ENCODE results near the gene SLC9A8. TPM values are rescaled to one million over a fixed set of nuclear protein-coding genes. Genes with fewer than 3 reads are reported as not detected.
A peak's percentile ranks its signal among the peaks of the same experiment; 100 is the strongest.

SLC9A8 gene
- total RNA-seq, 1 donor from 2014 or later, result 6.2 TPM

DNA sequence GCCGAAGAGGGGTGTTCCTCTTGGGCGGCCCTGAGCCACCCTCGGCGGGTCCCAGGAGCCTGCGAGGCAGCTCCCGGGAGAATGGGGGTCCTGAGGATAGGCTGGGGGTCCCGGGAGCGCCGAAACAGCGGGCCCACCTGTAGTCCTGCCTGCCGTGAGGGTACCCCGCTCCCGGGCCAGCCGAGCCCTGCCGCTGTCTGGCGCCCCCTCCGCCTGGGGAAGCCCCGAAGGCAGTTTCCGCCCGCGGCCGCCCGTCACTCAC, 102.4 kb downstream of the SLC9A8 start:
- peaks cover 16% of the 10 kb centered on the region for H3K4me1 Mint-ChIP-seq (ENCODE audit: low read depth, unreplicated experiment)
- H3K4me3 Mint-ChIP-seq (ENCODE audit: unreplicated experiment), result peak overlapping the region; percentile 95
- Histone ChIP-seq H3K27ac (ENCODE audit: low read depth, low read length) (peak overlapping the region; percentile 100), H2AFZ (ENCODE audit: low read depth, low read length) (peak overlapping the region; percentile 100), H4K20me1 (ENCODE audit: insufficient read depth, low read length) (peaks cover 45% of the 10 kb centered on the region), H3K4me2 (ENCODE audit: low read length) (peak overlapping the region; percentile 97), H3K9me3 (ENCODE audit: insufficient read depth, low read depth, low read length) (no peaks in the 10 kb centered on the region), H3K4me3 (ENCODE audit: insufficient read depth, low read depth, low read length) (peak overlapping the region; percentile 97), H3K27me3 (ENCODE audit: insufficient read depth, low read length) (no peaks in the 10 kb centered on the region), H3K79me2 (ENCODE audit: insufficient read depth, low read length) (peaks cover 54% of the 10 kb centered on the region), H3K36me3 (ENCODE audit: insufficient read depth, low read length) (no peaks in the 10 kb centered on the region), H3K4me1 (ENCODE audit: insufficient read depth, low read length) (peaks cover 29% of the 10 kb centered on the region), H3K9ac (ENCODE audit: low read length) (peak overlapping the region; percentile 100)
- peak overlapping the region; percentile 91 for H3K27ac Mint-ChIP-seq (ENCODE audit: unreplicated experiment)
- no peaks in the 10 kb centered on the region for H3K9me3 Mint-ChIP-seq (ENCODE audit: unreplicated experiment)
- H3K36me3 Mint-ChIP-seq (ENCODE audit: low read depth, unreplicated experiment), result peaks cover 2% of the 10 kb centered on the region
- H3K27me3 Mint-ChIP-seq (ENCODE audit: low read depth, unreplicated experiment), result no peaks in the 10 kb centered on the region
- FAIRE-seq (no peak), DNase-seq (ENCODE audit: low read depth) (no peak)
- no peak for TF ChIP-seq EZH2 (IDR thresholded peaks at IDR 0.05; ENCODE audit: insufficient read depth, low read length)
- TF ChIP-seq, protein P1, sequence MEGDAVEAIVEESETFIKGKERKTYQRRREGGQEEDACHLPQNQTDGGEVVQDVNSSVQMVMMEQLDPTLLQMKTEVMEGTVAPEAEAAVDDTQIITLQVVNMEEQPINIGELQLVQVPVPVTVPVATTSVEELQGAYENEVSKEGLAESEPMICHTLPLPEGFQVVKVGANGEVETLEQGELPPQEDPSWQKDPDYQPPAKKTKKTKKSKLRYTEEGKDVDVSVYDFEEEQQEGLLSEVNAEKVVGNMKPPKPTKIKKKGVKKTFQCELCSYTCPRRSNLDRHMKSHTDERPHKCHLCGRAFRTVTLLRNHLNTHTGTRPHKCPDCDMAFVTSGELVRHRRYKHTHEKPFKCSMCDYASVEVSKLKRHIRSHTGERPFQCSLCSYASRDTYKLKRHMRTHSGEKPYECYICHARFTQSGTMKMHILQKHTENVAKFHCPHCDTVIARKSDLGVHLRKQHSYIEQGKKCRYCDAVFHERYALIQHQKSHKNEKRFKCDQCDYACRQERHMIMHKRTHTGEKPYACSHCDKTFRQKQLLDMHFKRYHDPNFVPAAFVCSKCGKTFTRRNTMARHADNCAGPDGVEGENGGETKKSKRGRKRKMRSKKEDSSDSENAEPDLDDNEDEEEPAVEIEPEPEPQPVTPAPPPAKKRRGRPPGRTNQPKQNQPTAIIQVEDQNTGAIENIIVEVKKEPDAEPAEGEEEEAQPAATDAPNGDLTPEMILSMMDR (IDR thresholded peaks at IDR 0.05; ENCODE audit: insufficient read depth, low read depth, low read length), result no peak

DNA sequence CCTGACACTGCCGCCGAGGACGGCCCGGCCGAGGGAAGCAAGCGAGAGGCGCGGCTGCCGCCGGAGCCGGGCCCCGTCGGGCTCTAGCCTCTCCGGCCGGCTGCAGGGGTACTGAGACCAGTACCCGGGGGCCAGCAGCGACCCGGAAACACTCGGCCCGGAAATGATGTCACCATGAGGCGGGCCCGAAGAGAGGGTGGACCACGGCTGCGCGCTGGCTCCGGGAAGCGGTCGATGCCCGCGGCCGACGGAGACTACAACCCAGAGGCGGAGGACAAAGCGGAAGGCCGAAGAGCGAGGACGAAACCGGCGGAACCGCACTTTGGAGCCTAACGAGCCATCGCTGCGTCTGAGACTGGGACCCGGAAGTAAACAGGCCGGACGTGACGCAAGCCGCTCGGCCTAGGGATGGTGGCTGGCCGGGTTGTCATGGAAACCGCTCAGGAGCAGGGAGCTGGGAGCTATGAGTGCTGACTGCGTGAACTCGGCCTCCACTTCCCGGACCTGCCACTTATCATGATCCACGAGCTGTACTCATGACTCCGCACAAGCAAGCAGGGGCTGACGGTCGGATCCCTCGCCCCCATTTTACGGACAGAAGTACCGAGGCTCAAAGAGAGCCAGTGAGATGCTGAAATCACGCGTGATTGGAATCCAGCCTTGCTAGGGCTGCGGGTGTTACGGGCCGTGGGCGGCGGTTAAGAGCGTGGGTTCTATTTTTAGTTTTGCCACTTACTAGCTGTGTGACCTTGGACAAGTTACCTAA, 102.9 kb downstream of the SLC9A8 start, which contains the start of gene SPATA2:
Gene SPATA2 (minus strand): TSS at position 150 of the 766 bp plus-strand sequence. CDS start 7,039 bp downstream, outside the sequence.
- H3K79me2 ChIP-seq (ENCODE audit: insufficient read depth, low read length), result peaks cover 49% of the 10 kb centered on the region
- H3K4me3 ChIP-seq (ENCODE audit: insufficient read depth, low read depth, low read length), result peak within 1 kb of the TSS; percentile 97
- no peaks in the 10 kb centered on the region for H3K27me3 ChIP-seq (ENCODE audit: insufficient read depth, low read length)
- peak within 1 kb of the TSS; percentile 97 for H3K4me2 ChIP-seq (ENCODE audit: low read length)
- peak within 1 kb of the TSS; percentile 100 for H3K27ac Mint-ChIP-seq (ENCODE audit: unreplicated experiment)
- no peaks in the 10 kb centered on the region for H3K9me3 ChIP-seq (ENCODE audit: insufficient read depth, low read depth, low read length)
- FAIRE-seq (no peak), DNase-seq (ENCODE audit: low read depth) (peak; percentile 90)
- H4K20me1 ChIP-seq (ENCODE audit: insufficient read depth, low read length), result peaks cover 40% of the 10 kb centered on the region
- no peaks in the 10 kb centered on the region for H3K9me3 Mint-ChIP-seq (ENCODE audit: unreplicated experiment)
- H3K36me3 ChIP-seq (ENCODE audit: insufficient read depth, low read length), result no peaks in the 10 kb centered on the region
- no peaks in the 10 kb centered on the region for H3K27me3 Mint-ChIP-seq (ENCODE audit: low read depth, unreplicated experiment)
- H3K4me1 Mint-ChIP-seq (ENCODE audit: low read depth, unreplicated experiment), result peaks cover 16% of the 10 kb centered on the region
- H3K9ac ChIP-seq (ENCODE audit: low read length), result peak within 1 kb of the TSS; percentile 100
- no peak for TF ChIP-seq EZH2 (IDR thresholded peaks at IDR 0.05; ENCODE audit: insufficient read depth, low read length)
- TF ChIP-seq, protein P1 (IDR thresholded peaks at IDR 0.05; ENCODE audit: insufficient read depth, low read depth, low read length), result no peak
- peaks cover 29% of the 10 kb centered on the region for H3K4me1 ChIP-seq (ENCODE audit: insufficient read depth, low read length)
- H3K4me3 Mint-ChIP-seq (ENCODE audit: unreplicated experiment), result peak within 1 kb of the TSS; percentile 95
- H3K36me3 Mint-ChIP-seq (ENCODE audit: low read depth, unreplicated experiment), result no peaks in the 10 kb centered on the region
- peak within 1 kb of the TSS; percentile 100 for H2AFZ ChIP-seq (ENCODE audit: low read depth, low read length)
- peak within 1 kb of the TSS; percentile 100 for H3K27ac ChIP-seq (ENCODE audit: low read depth, low read length)

Measured in astrocyte (in vitro differentiated cells and primary cell).